Naive B cell (primary cell): ENCODE data around the gene BPIFB3. TPM values are rescaled to one million over a fixed set of nuclear protein-coding genes. Genes with fewer than 3 reads are reported as not detected.
A peak's percentile ranks its signal among the peaks of the same experiment; 100 is the strongest.

Experiments
- ATAC-seq, 2 donors: fragments of 150-1000 bp; cut with Tn5 transposase; 2 replicates each; pipeline ENCODE4 v1.10.0; 2021; ENCODE audit warnings: low read depth in 2 of 2, mild to moderate bottlenecking in 2 of 2, moderate library complexity in 2 of 2
- DNase-seq: peaks from one replicate; pipeline ENCODE4 v3.0.0; 2022
- H3K27ac Mint-ChIP-seq, 6 donors: one replicate each; pipeline ENCODE4 v1.8.0; 2020 to 2022; ENCODE audit warnings: mild to moderate bottlenecking in 6 of 6, mixed read lengths in 6 of 6, moderate library complexity in 5 of 6, inconsistent platforms in 2 of 6
- H3K27me3 Mint-ChIP-seq, 3 donors: one replicate each; pipeline ENCODE4 v1.8.0; 2021 to 2022; ENCODE audit warnings: mixed read lengths in 3 of 3, mild to moderate bottlenecking in 1 of 3
- H3K36me3 Mint-ChIP-seq, 2 donors: one replicate each; pipeline ENCODE4 v1.8.0; 2020 to 2022; ENCODE audit warnings: mixed read lengths in 2 of 2, inconsistent platforms in 1 of 2, mild to moderate bottlenecking in 1 of 2
- H3K4me1 Mint-ChIP-seq, 3 donors: one replicate each; pipeline ENCODE4 v1.8.0; 2020 to 2022; ENCODE audit warnings: mixed read lengths in 3 of 3, inconsistent platforms in 1 of 3, mild to moderate bottlenecking in 1 of 3, moderate library complexity in 1 of 3
- H3K4me3 Mint-ChIP-seq, 8 donors: one replicate each; pipeline ENCODE4 v1.8.0; 2020 to 2022; ENCODE audit warnings: mild to moderate bottlenecking in 8 of 8, mixed read lengths in 8 of 8, moderate library complexity in 8 of 8, inconsistent platforms in 2 of 8
- H3K9me3 Mint-ChIP-seq, 7 donors: one replicate each; pipeline ENCODE4 v1.8.0; 2020 to 2022; ENCODE audit warnings: mixed read lengths in 7 of 7, mild to moderate bottlenecking in 5 of 7, inconsistent platforms in 2 of 7, moderate library complexity in 1 of 7
- polyA plus RNA-seq, 6 donors: library from polyadenylated mRNA; unstranded; fragments of 300-500 nt; fragmentation: Illumina TruSeq; gene quantifications; one replicate each; pipeline ENCODE4 v1.2.3, GENCODE V29; 2021; ENCODE audit warnings: low read depth in 6 of 6

BPIFB3 gene
- polyA plus RNA-seq, 6 donors from 2014 or later, result not detected

- no peak for DNase-seq
- no peaks in the 10 kb centered on the region for H3K9me3 Mint-ChIP-seq
- H3K4me1 Mint-ChIP-seq, result peaks cover 0 to 2% (median 0%) of the 10 kb centered on the region in 3 donors
- ATAC-seq, result no peak
- H3K4me3 Mint-ChIP-seq, result no peak overlapping the region
- no peaks in the 10 kb centered on the region for H3K36me3 Mint-ChIP-seq
- H3K27me3 Mint-ChIP-seq, result peaks cover 0 to 4% (median 0%) of the 10 kb centered on the region in 3 donors
- peak overlapping the region in 1 of 6 donors; percentile 56 for H3K27ac Mint-ChIP-seq
Observed at GRCh38 chr20:33010674-33011449, 42.8 kb upstream of the BPIFB3 start.

GRCh38 chr20:33012327-33013189 lies 41.1 kb upstream of the BPIFB3 start:
- Mint-ChIP-seq H3K36me3 (no peaks in the 10 kb centered on the region), H3K27me3 (peaks cover 0 to 14% (median 8%) of the 10 kb centered on the region in 3 donors), H3K4me1 (peaks cover 0 to 4% (median 2%) of the 10 kb centered on the region in 3 donors), H3K4me3 (no peak overlapping the region), H3K9me3 (peaks cover 0 to 2% (median 0%) of the 10 kb centered on the region in 7 donors), H3K27ac (no peak overlapping the region)
- ATAC-seq, result no peak
- no peak for DNase-seq

GRCh38 chr20:33013701-33014326 lies 39.9 kb upstream of the BPIFB3 start:
- DNase-seq, result no peak
- Mint-ChIP-seq H3K4me3 (no peak overlapping the region), H3K27ac (no peak overlapping the region), H3K9me3 (peaks cover 0 to 2% (median 0%) of the 10 kb centered on the region in 7 donors), H3K36me3 (no peaks in the 10 kb centered on the region), H3K27me3 (peaks cover 0 to 14% (median 8%) of the 10 kb centered on the region in 3 donors), H3K4me1 (peaks cover 0 to 4% (median 2%) of the 10 kb centered on the region in 3 donors)
- no peak for ATAC-seq

GRCh38 chr20:33014336-33015113 lies 39.2 kb upstream of the BPIFB3 start:
- Mint-ChIP-seq H3K9me3 (peaks cover 0 to 2% (median 0%) of the 10 kb centered on the region in 7 donors), H3K36me3 (no peaks in the 10 kb centered on the region), H3K4me1 (peaks cover 0 to 4% (median 2%) of the 10 kb centered on the region in 3 donors), H3K4me3 (no peak overlapping the region), H3K27me3 (peaks cover 0 to 14% (median 8%) of the 10 kb centered on the region in 3 donors), H3K27ac (no peak overlapping the region)
- ATAC-seq, result no peak
- DNase-seq, result no peak

- Mint-ChIP-seq H3K27ac (peak overlapping the region in 1 of 6 donors; percentile 66), H3K4me1 (peaks cover 0 to 4% (median 2%) of the 10 kb centered on the region in 3 donors)
Observed at GRCh38 chr20:33015114-33015484, 38.6 kb upstream of the BPIFB3 start.

GRCh38 chr20:33015700-33016580 lies 37.8 kb upstream of the BPIFB3 start:
- Mint-ChIP-seq H3K27me3 (peaks cover 0 to 14% (median 8%) of the 10 kb centered on the region in 3 donors), H3K4me3 (no peak overlapping the region), H3K36me3 (no peaks in the 10 kb centered on the region), H3K27ac (peak overlapping the region in 1 of 6 donors; percentile 32), H3K4me1 (peaks cover 0 to 4% (median 2%) of the 10 kb centered on the region in 3 donors), H3K9me3 (peaks cover 0 to 3% (median 0%) of the 10 kb centered on the region in 7 donors)
- DNase-seq (no peak), ATAC-seq (no peak)

More at GRCh38 chr20:33015114-33015484, 38.6 kb upstream of the BPIFB3 start:
- H3K27me3 Mint-ChIP-seq, result peaks cover 0 to 14% (median 8%) of the 10 kb centered on the region in 3 donors
- ATAC-seq (no peak), DNase-seq (no peak)
- H3K9me3 Mint-ChIP-seq, result peaks cover 0 to 3% (median 0%) of the 10 kb centered on the region in 7 donors
- no peaks in the 10 kb centered on the region for H3K36me3 Mint-ChIP-seq
- no peak overlapping the region for H3K4me3 Mint-ChIP-seq

- Mint-ChIP-seq H3K27ac (peak overlapping the region in 2 of 6 donors; percentile 32 to 47), H3K4me3 (no peak overlapping the region), H3K36me3 (no peaks in the 10 kb centered on the region), H3K9me3 (peaks cover 0 to 3% (median 0%) of the 10 kb centered on the region in 7 donors), H3K4me1 (peaks cover 0 to 4% (median 2%) of the 10 kb centered on the region in 3 donors), H3K27me3 (peaks cover 0 to 14% (median 8%) of the 10 kb centered on the region in 3 donors)
- ATAC-seq (no peak), DNase-seq (no peak)
Observed at GRCh38 chr20:33016581-33017109, 37.1 kb upstream of the BPIFB3 start.

- no peaks in the 10 kb centered on the region for H3K36me3 Mint-ChIP-seq
- peak overlapping the region in 1 of 8 donors; percentile 3 for H3K4me3 Mint-ChIP-seq
- peak overlapping the region in 1 of 6 donors; percentile 32 for H3K27ac Mint-ChIP-seq
- peaks cover 0 to 14% (median 8%) of the 10 kb centered on the region in 3 donors for H3K27me3 Mint-ChIP-seq
- H3K9me3 Mint-ChIP-seq, result peaks cover 0 to 3% (median 0%) of the 10 kb centered on the region in 7 donors
- H3K4me1 Mint-ChIP-seq, result peaks cover 0 to 4% (median 2%) of the 10 kb centered on the region in 3 donors
- DNase-seq (no peak), ATAC-seq (no peak)
Observed at GRCh38 chr20:33017542-33017941, 36.2 kb upstream of the BPIFB3 start.

- peak overlapping the region in 1 of 6 donors; percentile 56 for H3K27ac Mint-ChIP-seq
- ATAC-seq (no peak), DNase-seq (no peak)
- peaks cover 0 to 4% (median 2%) of the 10 kb centered on the region in 3 donors for H3K4me1 Mint-ChIP-seq
- H3K4me3 Mint-ChIP-seq, result peak overlapping the region in 1 of 8 donors; percentile 3
- H3K27me3 Mint-ChIP-seq, result peaks cover 0 to 14% (median 8%) of the 10 kb centered on the region in 3 donors
- H3K9me3 Mint-ChIP-seq, result peaks cover 0 to 3% (median 0%) of the 10 kb centered on the region in 7 donors
- no peaks in the 10 kb centered on the region for H3K36me3 Mint-ChIP-seq
Observed at GRCh38 chr20:33018169-33018931, 35.4 kb upstream of the BPIFB3 start.

- DNase-seq (no peak), ATAC-seq (no peak)
- Mint-ChIP-seq H3K27ac (peak overlapping the region in 1 of 6 donors; percentile 47), H3K4me1 (peaks cover 0 to 4% (median 2%) of the 10 kb centered on the region in 3 donors), H3K27me3 (peaks cover 0 to 9% (median 8%) of the 10 kb centered on the region in 3 donors), H3K36me3 (no peaks in the 10 kb centered on the region), H3K4me3 (no peak overlapping the region), H3K9me3 (peaks cover 0 to 3% (median 0%) of the 10 kb centered on the region in 7 donors)
Observed at GRCh38 chr20:33019465-33020277, 34.0 kb upstream of the BPIFB3 start.
